Measurements from ENCODE around the gene NUP210L.
"Not testable (repeated sequence)": the region's sequence is repeated elsewhere in the genome, so short reads cannot be mapped to it uniquely, and the experiment has no call there.

Gene NUP210L

GRCh38 chr1:154097873-154098272, 57.0 kb downstream of the NUP210L start:
- DNase-seq (ENCODE audit: low read depth, low spot score): no peak

DNA sequence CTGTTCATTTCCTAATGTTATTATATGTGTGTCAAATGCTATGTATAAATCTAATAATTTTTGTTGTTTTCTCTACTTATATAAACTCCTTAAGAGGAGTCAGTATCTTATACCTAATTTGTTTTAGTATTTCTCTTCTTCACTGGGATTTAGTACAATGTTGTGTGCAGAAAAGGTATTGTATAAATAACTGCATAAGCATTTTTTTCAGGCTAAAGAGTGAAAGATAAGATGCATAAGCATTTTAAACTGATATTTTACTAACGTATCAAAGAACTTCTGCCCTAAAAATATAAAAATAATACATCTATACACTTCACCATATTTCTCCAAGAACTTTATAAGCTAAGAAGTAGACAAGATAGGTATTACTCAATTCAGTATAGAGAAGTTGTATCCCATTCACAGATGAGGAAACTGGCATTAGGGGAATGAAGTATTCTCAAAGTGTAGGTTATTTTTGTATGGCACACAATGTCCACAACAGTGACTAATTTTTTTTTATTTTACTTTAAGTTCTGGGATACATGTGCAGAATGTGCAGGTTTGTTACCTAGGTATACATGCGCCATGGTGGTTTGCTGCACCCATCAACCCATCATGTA, 59.3 kb downstream of the NUP210L start:
- DNase-seq (ENCODE audit: low read depth, low spot score): no peak

- DNase-seq (ENCODE audit: low read depth, low spot score): no peak
Measured at GRCh38 chr1:154094411-154094810, 60.5 kb downstream of the NUP210L start.

DNA sequence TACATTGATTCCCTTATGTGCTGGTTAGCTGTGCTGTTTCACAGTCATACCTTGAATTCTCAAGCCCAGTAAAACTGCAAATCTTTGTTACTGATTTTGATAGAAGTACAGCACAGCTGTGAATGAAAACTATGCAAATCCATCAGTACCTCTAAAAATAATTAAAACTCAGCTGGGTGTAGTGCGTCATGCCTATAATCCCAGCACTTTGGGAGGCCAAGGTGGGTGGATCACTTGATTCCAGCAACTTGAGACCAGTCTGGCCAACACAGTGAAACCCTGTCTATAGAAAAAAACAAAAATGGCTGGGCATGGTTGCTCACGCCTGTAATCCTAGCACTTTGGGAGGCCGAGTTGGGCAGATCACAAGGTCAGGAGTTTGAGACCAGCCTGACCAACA, 61.2 kb downstream of the NUP210L start:
- no peak for DNase-seq (ENCODE audit: low read depth, low spot score)

DNA sequence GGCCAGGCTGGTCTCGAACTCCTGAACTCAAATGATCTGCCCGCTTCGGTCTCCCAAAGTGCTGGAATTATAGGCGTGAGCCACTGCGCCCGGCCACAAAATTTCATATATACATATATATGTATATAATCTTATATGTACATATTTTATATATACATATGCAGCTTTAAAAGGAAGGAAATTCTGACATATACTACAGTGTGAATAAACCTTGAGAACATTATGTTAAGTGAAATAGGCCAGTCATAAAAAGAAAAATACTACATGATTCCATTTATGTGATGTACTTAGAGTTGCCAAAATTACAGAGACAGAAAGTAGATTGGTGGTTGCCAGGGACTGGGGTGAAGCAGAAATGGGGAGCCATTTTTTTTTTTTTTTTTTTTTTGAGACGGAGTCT, 63.2 kb downstream of the NUP210L start:
- no peak for DNase-seq (ENCODE audit: low read depth, low spot score)

GRCh38 chr1:154087574-154087973, 67.3 kb downstream of the NUP210L start:
- DNase-seq (ENCODE audit: low read depth, low spot score): no peak

- not testable (repeated sequence) for DNase-seq (ENCODE audit: low read depth, low spot score)
Measured at GRCh38 chr1:154083057-154083456, 71.8 kb downstream of the NUP210L start.

- DNase-seq (ENCODE audit: low read depth, low spot score): peak; percentile 2
Measured at GRCh38 chr1:154081386-154082126, 73.3 kb downstream of the NUP210L start.

- DNase-seq (ENCODE audit: low read depth, low spot score): no peak
Measured at GRCh38 chr1:154076413-154076812, 78.5 kb downstream of the NUP210L start.

- no peak for DNase-seq (ENCODE audit: low read depth, low spot score)
Measured at GRCh38 chr1:154075746-154076145, 79.1 kb downstream of the NUP210L start.

- DNase-seq (ENCODE audit: low read depth, low spot score): no peak
Measured at GRCh38 chr1:154062309-154062708, 92.6 kb downstream of the NUP210L start.

DNA sequence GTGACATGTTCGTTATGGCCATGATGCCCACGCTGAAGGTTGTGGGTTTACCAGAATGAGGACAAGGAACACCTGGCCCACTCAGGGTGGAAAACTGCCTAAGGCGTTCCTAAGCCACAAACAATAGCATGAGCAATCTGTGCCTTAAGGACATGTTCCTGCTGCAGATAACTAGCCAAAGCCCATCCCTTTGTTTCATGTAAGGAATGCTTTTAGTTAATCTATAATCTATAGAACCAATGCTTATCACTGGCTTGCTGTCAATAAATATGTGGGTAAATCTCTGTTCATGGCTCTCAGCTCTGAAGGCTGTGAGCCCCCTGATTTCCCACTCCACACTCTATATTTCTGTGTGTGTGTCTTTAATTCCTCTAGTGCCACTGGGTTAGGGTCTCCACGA, 107.4 kb downstream of the NUP210L start:
- not testable (repeated sequence) for DNase-seq (ENCODE audit: low read depth, low spot score)

GRCh38 chr1:154033697-154034096, 121.2 kb downstream of the NUP210L start:
- DNase-seq (ENCODE audit: low read depth, low spot score): not testable (repeated sequence)

DNA sequence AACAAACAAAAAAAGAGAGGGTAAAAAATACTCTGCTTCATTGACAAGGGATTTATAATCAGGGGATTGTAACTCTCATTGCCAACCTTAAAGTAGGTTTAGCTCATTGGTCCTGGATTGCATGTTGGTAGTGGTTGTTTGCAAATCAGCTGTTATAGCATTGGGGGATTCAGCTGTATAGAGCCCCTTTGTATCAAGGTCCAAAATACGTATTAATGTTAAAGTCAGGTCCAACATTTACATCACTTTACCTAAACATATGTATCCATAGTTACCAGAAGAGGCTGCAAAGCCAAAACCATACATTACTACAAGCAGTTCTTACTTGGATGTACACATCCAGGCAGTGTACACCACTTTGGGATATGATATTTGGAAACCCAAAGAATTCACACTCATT, 134.9 kb downstream of the NUP210L start:
- DNase-seq (ENCODE audit: low read depth, low spot score): no peak

- no peak for DNase-seq (ENCODE audit: low read depth, low spot score)
Measured at GRCh38 chr1:154019269-154019668, 135.6 kb downstream of the NUP210L start.

DNA sequence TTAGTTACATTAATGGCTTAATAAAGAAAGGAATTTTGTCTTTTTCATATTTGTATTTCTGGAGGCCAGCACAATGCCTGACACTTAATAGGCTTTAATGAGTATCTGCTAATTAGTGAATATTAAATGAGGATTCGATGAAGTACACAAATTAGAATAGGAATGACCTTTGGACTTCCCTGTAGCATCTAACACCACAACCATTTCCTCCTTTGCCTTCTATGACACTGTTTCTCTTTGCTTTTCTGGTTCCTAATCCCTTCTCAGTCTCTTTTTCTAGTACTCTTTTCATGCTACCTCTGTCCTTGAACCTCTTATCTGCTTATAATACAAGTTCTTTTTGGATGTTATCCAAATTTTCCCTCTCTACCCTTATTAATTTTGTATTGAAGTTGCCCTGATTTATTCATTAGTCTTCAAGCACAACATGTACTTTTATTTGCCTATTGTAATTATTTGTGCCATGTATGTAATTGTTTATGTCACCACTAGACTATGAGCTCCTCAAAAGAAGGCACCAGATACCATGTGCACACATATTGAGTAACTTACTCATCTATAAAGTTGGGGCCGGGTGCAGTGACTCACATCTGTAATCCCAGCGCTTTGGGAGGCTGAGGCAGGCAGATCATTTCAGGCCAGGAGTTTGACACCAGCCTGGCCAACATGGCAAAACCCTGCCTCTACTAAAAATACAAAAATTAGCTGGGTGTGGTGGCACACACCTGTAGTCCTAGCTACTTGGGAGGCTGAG, 140.5 kb downstream of the NUP210L start:
- DNase-seq (ENCODE audit: low read depth, low spot score): no peak

- not testable (repeated sequence) for DNase-seq (ENCODE audit: low read depth, low spot score)
Measured at GRCh38 chr1:154012543-154012942, 142.3 kb downstream of the NUP210L start.

DNA sequence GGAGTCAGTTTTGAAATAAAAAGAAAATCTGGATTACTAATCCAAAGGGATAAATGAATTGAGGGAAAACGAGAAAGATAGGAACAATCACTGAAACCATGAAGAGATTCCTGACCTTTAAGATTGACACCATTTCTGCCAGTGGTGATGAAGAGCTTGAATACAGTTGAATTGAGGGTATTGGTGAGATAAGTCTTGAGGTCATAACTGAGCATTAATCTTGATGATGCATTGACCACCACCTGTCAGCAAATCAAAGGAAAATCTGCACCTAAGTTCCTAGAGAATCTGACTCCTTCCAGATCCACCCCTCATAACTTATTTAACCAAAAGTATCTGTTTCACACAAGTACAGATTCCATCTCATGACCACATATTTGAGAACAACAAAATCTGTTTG, 142.7 kb downstream of the NUP210L start:
- DNase-seq (ENCODE audit: low read depth, low spot score): no peak

DNA sequence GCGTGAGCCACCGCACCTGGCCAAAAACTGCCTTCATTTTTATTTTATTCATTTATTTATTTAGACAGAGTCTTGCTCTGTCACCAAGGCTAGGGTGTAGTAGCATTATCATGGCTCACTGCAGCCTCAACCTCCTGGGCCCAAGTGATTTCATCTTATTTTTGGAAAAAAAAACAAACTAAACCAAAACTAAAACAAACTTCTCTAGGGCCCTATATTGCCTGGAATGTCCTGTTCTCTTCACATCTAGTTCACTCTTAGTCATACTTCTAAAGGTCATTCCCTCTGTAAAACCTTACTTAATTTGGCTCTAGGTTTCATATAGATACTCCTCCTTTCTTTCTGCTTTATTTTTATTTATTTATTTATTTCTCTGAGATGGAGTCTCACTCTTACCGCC, 148.7 kb downstream of the NUP210L start:
- peak; percentile 32 for DNase-seq (ENCODE audit: low read depth, low spot score)

DNA sequence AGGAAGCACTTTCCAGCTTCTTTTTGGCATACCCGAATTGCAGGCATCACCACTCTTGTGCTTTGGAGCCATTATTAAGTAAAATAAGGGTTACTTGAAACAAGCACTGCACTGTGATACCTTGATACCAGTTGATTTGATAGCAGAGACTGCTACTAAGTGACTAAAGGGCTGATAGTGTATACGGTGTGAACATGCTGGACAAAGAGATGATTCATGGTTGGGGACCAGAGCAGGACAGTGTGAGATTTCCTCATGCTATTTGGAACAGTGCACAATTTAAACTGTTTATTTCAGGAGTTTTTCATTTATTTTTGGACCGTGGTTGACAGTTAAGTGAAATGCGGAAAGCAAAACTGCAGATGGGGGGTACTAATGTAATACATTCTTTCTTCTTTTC, 154.5 kb downstream of the NUP210L start:
- DNase-seq (ENCODE audit: low read depth, low spot score): no peak

DNA sequence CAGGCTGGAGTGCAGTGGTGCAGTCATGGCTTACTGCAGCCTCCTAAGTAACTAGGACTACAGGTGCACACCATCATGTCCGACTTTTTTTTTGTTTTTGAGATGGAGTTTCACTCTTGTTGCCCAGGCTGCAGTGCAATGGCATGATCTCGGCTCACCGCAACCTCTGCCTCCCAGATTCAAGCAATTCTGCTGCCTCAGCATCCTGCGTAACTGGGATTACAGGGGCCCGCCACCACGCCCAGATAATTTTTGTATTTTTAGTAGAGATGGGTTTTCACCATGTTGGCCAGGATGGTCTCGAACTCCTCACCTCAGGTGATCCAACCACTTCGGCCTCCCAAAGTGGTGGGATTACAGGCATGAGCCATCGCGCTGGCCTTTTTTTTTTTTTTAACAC, 158.0 kb downstream of the NUP210L start:
- DNase-seq (ENCODE audit: low read depth, low spot score): not testable (repeated sequence)

DNA sequence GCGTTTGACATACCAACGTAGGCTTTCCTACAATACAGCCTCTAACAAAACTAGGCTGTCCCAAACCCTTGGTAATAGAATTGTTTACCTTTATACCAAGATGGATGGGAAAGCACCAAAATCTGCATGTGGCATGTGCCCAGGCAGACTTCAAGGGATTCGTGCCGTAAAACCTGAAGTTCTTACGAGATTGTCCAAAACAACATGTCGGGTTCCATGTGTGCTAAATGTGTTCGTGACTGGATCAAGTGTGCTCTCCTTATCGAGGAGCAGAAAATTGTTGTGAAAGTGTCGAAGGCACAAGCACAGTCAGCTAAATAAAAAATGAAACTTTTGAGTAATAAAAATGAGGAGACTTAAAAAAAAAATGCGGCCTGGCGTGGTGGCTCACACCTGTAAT, 159.2 kb downstream of the NUP210L start:
- DNase-seq (ENCODE audit: low read depth, low spot score): no peak

DNA sequence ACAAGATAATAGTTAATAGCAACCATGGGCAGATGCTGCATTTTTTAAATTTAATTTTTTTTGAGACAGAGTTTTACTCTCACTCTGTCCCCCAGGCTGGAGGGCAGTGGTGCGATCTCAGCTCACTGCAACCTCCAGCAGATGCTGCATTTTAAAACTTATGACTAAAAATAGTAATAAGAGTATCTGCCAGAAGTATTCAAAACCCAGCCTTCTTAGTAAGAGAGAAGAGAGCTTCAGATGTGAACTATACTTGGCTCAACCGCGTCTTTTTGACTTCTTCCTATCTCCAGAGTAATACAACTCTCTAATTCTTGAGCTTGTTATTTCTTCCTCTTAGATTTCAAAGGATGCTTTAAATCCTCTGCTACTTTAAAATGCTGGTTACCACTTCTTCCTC, 159.7 kb downstream of the NUP210L start:
- no peak for DNase-seq (ENCODE audit: low read depth, low spot score)

Measured in astrocyte of the hippocampus (primary cell).